Activated naive CD8-positive, alpha-beta T cell treated with anti-CD3 and anti-CD28 coated beads, Interleukin-2, amount 50 U/mL, for 16 hours (primary cell): Measurements from ENCODE around the gene BSG.

Experiments
- DNase-seq: peaks from one replicate; pipeline ENCODE4 v3.0.0-alpha.2; 2020; ENCODE audit warnings: low read depth, low spot score

The BSG gene

GRCh38 chr19:572140-572742 is at the start of gene BSG:
Gene BSG, plus strand, starts transcription at chr19:572596. Its CDS starts 39 bp downstream, at chr19:572635.
- peak; percentile 95 for DNase-seq

GRCh38 chr19:522726-523125 is 49.7 kb upstream of the BSG start:
- DNase-seq, result no peak

GRCh38 chr19:524062-524674 is 48.2 kb upstream of the BSG start:
- no peak for DNase-seq

DNA sequence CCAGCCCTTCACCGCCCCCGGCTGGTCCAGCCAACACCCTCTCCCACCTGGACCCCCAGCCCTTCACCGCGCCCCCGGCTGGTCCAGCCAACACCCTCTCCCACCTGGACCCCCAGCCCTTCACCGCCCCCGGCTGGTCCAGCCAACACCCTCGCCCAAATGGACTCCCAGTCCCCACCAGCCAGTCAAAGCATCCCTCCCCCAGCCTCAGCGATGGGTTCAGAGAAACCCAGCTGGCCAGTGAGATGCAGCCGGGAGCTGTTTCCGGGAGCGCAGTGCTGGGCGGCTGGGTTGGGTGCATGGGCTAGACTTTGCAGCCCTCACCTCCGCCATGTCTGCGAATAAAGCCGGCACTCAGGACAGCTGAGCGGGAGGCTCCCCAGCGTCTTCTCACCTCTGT is 47.4 kb upstream of the BSG start:
- DNase-seq, result no peak

- DNase-seq, result no peak
Measured at GRCh38 chr19:525857-526419, 46.5 kb upstream of the BSG start.

DNA sequence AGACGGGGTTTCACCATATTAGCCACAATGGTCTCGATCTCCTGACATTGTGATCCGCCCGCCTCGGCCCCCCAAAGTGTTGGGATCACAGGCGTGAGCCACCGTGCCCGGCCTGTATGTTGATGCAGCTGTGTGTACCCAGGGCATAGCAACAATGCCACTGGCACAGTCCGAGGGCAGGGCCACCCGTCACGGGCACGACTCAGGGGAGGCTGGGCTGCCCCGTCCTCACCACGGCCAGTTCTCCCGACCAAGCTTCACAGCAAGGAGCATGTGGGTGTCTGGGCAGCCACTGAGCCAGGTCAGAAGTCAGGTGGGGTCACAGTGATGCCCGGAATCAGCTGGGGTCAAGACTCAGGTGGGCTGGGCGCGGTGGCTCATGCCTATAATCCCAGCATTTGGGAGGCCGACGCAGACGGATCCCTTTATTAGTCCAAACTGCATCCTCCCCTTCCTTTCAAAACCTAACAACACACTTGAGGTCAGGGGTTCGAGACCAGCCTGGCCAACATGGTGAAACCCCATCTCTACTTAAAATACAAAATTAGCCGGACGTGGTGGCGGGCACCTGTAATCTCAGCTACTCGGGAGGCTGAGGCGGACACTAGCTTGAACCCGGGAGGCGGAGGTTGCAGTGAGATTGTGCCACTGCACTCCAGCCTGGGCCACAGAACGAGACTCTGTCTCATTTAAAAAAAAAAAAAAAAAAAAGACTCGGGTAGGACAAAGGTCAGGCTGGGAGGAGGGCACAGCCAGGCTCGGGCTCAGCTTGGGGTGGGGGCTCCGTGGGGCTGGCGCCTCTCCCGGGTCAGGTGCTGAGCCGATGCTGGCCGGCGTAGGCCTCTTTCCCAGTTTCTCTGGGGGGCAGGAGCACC is 42.0 kb upstream of the BSG start:
- DNase-seq, result no peak

- DNase-seq, result peak; percentile 69
Measured at GRCh38 chr19:531009-531752, 41.2 kb upstream of the BSG start.

DNA sequence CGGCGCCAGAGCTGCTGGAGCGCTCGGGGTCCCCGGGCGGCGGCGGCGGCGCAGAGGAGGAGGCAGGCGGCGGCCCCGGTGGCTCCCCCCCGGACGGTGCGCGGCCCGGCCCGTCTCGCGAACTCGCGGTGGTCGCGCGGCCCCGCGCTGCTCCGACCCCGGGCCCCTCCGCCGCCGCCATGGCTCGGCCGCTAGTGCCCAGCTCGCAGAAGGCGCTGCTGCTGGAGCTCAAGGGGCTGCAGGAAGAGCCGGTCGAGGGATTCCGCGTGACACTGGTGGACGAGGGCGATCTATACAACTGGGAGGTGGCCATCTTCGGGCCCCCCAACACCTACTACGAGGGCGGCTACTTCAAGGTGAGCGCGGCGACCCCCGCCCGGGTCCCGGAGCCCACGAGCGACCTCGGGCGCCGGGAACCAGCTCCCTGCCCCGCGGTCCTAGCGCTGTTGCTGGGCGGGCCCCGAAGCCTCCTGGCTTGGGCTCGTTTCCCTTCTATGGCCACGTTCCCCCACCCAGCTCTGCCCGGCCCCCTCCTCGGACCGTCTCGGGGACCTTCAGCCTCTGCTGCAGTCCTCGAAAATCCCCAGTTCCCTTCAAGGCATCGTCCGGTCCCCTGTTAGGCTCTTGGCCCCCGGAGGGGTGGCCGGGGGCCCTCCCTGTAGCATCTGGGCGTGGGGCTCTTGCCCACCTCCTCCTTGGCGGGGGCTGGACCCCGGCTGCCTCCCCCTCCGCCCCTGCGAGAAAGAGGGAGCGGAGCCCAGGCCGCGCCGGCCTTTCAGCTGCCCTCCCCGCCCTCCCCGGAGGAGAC is 40.4 kb upstream of the BSG start, which contains the start of gene CDC34:
Gene CDC34, plus strand, starts transcription at position 8 of the 808 bp plus-strand sequence. Its CDS starts 172 bp downstream, at position 180.
- no peak for DNase-seq

- DNase-seq, result no peak
Measured at GRCh38 chr19:532561-533363, 39.6 kb upstream of the BSG start.

DNA sequence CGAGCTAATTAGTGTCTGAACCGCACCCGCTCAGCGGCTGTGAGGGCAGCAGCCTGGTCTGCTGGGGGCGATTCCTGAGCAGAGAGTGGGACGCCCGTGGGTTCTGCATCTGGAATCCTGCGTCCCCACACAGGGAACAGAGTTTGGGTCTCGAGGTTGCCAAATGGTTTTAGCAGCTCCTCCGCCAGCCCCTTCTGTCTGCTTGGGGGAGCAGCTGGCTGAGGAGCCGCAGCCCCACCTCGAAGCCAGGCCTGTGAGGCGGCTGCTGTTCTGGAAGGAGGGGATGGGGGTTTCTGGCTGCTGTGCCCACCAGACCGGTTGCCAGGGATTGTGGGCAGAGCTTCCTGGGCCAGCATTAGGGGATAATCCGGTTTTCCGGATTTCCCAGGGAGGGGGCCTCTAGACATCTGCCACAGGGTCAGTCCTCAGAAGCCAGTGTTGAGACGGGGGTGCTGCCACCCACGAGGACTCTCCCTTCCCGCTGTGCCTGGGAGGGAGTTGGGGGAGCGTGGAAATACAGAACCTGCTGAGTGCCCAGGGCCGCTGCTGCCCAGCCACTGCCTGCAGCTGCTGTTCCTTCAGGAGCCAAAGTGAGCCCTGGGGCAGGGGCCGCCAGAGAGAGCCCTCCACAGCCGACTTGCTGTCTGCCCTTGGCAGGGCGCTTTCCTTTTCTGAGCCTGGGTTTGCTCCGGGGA is 38.9 kb upstream of the BSG start:
- DNase-seq, result no peak

DNA sequence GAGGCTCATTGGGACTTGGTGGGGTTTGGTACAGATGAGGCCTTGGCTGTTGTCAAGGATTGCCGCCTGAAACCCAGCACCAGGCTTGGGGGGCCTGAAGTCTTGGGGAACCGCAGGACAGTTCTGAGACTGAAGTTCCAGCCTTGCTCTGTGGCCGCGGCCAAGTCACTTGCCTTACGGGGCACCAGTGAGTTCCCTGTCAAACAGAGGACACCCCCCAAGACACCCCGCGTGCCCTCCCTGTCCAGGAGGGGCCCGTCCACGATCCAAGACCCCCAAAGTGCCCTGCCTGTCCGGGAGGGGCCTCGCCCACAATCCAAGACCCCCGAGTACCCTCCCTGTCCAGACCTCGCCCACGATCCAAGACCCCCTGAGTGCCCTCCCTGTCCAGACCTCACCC is 38.3 kb upstream of the BSG start:
- DNase-seq, result no peak

- no peak for DNase-seq
Measured at GRCh38 chr19:535017-535835, 37.2 kb upstream of the BSG start.

DNA sequence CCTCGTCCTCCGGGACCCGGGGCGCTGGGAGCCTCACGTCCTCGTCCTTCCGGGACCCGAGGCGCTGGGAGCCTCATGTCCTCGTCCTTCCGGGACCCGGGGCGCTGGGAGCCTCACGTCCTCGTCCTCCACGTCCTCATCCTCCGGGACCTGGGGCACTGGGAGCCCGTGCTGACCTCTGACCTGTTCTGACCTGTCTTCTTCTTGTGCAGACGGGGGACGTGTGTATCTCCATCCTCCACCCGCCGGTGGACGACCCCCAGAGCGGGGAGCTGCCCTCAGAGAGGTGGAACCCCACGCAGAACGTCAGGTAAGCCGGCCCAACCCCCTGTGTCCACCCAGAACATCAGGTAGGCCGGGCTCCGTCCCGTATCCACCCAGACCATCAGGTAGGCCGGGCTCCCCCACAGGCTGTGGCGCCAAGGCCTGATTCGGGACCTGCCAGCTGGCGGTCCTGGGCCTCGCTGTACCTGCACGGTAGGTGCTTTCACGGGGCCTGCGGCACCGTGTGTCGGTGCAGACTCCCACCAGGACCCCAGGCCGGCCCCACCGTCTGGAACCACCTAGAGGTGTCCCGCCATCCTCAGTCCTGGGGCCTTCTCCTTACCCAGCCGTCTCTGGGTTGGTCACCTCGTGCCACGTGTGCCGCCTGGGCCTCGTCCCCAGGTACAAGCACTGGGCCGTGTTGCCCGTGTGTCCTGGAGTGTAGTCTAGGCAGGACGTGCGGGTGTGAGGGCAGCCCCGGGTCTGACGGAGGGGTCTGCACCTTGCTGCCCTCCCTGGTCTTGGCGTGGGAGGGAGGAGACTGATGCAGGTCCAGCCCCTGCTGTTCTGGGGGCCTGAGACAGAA is 36.1 kb upstream of the BSG start:
- DNase-seq, result no peak

- DNase-seq, result no peak
Measured at GRCh38 chr19:536881-537404, 35.5 kb upstream of the BSG start.

DNA sequence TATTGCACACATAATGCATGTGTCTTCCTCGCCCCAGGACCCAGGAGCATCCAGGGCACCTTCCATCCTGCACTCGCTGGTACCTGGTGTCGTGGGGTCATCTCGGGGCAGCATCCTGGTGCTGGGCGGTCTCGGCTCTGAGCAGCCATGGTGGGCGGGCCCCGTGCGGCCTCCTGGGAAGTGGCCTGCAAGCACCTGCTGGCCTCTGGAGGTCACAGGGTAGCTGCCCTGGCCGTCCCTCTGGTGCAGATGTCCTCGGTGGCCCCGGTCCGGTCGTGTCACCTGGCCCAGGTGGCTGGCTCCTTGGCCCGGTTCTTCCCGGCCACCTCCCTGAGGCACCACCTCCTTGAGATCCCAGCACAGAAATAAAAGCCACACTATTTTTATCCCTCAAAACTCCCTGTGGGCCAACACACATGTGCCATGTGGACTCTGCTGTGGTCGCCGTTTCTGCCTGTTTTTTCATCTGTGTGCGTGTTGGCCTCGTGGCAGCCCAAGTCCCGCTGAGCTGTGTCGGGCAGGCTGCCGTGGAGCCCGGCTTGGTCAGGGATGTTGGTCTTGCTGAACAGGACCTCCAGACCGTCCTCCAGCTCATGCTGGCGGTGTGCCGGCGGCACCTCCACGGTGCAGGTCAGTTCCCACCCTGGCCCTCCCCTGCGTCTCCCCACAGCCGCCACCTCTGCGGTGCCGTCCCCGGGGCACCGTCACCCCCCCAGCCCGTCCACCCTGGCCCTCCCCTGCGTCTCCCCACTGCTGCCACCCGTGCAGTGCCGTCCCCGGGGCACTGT is 33.6 kb upstream of the BSG start:
- no peak for DNase-seq

DNA sequence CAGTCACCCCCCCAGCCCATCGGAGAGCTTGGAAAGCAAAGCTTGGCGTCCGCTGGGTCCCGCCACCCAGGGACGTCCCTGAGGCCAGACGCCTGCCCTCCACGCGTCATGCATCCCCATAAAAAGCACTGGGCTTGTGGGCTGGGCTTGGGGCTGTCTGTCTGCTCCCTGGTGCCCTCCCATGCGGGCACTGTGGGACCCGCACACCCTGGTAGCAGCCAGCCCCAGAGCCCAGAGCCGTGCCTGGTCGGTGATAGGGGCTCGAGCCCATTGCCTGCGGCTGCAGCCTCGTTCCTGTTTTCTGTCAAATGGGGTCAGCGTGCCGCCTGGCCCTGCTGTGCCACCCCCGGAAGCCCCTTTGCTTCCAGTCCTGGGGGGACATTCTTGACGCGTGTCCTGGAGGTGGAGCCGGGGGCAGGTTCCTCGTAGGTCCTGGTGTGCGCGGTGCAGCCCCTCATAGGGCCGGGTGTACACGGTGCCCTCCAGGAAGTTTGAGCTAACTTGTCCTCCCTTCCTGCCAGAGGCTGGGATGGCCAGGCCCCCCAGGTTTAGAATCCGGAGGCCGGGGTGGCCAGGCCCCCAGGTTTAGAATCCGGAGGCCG is 32.9 kb upstream of the BSG start:
- no peak for DNase-seq
